GM21529 (cell line): ENCODE results near the gene DHRS9.

Experiments used
- ATAC-seq: cut with Tn5 transposase; IDR thresholded peaks from one replicate; pipeline ENCODE4 v1.9.1; 2021; ENCODE audit not compliant: unreplicated experiment

DHRS9 gene

DNA sequence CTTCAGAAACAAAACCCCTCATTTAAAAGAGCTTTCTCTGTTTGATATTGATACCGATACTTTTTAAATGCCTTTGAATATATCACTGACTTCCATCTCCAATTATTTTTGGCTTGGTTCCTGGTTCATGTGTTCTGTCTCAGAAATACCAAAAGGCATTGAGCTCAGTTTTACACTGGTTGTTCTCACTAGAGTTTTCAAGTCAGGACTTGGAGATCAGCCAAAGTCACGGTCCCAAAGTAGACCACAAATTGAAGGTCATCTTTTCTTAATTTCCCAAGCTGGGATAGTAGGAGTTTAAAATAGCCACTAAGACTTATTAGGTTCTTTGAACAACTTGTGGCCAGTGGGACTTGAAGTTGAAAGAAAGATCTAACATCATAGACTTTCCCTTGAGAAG lies 24.2 kb downstream of the DHRS9 start:
- ATAC-seq: no peak

DNA sequence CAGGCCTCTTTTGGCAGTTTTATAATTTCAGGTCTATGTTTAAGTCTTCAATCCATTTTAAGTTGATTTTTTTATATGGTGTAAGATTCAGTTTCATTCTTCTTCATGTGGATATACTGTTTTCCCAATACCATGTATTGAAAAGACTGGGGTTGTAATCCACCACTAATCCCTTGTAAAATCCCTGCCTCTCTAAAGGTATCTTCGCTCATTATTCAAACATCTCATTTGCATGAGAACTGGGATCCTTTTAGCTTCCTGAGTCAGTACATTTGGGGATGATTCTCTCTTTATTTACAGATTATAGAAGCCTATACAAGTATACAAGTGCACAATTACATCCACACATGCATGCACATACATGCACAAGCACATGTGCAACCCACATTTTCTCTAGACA lies 25.3 kb downstream of the DHRS9 start:
- ATAC-seq: no peak

DNA sequence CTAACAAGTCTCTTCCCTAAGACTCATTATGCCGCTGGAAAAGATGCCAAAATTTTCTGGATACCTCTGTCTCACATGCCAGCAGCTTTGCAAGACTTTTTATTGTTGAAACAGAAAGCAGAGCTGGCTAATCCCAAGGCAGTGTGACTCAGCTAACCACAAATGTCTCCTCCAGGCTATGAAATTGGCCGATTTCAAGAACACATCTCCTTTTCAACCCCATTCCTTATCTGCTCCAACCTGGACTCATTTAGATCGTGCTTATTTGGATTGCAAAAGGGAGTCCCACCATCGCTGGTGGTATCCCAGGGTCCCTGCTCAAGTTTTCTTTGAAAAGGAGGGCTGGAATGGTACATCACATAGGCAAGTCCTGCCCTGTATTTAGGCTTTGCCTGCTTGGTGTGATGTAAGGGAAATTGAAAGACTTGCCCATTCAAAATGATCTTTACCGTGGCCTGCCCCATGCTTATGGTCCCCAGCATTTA lies 26.3 kb downstream of the DHRS9 start:
- no peak for ATAC-seq

DNA sequence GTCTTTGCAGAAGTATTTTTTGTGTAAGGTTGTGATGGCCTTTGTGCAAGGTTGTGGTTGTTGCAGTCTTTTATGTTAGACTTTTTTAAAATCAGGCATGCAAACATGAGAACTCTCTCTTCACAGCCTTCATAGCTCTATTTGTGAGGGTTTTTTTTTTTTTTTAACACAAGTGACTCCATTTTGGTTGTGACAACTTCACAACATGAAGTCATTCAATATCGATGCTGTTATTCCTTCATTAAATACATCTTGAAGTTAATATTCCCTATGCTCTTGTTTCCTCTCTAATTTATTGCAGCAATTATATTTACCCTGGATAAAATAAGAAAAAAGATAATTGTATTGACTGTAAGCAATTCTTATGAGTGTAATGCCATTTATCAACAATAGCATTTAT lies 35.5 kb downstream of the DHRS9 start:
- no peak for ATAC-seq

DNA sequence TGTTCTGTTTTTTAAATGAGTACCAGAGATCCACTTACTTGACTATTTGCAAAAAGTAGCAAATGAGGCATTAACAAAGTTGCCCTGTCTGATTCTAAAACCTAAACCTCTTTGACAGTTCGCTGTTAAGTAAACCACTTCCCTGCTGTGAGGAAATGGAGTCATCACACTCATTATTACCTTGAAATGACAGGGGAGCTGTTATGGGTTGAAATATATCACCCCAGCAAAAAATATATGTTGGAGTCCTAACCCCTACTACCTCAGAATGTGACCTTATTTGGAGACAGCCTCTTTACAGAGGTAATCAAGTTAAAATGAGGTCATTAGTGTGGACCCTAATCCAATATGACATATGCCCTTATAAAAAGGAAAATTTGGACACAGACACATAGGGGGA lies 36.1 kb downstream of the DHRS9 start:
- ATAC-seq: no peak

DNA sequence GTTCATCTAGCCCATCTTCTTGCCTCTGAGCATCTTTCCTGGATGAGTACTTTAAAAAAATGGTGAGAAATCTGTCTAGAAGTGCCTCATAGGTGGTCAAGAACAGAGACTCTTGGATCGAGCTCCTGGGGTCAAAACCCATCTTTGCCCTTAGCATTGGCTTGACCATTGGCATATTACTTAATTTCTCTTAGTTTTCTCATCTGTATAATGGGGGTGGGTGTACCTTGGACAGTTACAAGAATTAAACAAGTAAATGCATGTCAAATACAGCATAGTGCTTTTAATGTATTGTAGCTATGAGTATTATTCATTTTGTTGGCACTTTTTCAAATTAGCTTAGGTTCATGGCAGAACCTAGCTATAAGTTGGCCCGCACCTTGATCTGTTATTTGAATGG lies 36.8 kb downstream of the DHRS9 start:
- no peak for ATAC-seq

DNA sequence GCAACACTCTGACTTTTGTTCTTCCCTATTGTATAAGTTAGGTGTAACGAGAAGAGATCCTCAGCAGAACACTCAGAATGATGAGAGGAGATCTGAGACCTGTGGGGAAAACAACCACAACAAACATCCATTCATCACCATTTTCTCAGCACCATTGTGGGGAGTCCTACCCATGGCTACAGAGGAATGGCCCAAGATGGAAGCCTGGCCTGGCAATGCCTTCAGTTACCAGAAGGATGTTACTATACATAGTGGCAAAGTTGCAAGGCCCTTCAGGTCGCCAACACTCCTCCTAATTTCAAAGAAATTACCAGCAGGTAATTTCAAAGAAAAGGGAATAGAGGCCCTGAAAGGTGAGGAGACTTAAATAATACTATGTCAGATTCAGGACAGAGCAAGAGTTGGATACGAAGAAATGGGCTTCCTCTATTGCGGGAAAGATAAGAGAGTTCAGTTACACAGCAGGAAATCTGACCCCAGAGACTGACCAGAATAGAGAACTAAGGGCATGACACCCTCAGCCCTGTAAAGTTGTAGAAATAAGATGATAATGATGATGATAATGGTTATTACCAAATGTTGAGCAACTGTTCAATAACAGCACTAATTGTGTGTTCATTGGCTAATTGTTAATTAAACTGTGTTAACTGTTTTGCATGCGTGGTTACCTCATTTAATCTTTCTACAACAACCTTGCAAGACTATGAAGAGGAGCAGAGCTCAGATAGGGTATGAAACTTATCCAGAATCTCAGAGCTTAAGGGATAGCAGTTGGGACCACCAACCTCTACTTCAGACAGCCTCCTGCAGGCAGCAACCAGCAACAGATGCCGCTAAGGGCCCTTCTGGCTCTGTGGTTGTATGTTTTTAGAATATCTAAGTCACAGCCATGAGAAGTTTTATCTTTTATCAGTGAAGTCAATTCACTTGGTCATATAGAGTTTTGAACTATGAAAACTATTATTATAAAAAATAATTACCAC lies 37.5 kb downstream of the DHRS9 start:
- ATAC-seq: no peak

DNA sequence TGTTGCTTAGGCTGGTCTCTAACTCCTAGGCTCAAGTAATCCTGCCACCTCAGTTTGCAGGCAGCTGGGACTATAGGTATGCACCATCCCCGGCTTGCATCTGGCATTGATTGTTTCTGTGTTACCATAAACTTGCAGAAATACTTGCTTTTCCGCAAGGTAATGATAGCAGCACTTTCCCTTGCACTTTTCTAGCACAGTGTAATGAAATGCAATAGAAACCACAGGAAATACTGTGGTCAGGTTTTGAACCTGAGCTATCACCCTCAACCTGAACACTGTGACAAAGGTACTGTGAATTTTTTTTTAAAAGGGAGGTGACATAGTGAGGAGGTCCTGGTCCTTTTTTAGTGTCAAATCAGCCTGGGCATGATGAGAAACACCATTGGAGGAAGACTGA lies 38.3 kb downstream of the DHRS9 start:
- peak; percentile 85 for ATAC-seq

DNA sequence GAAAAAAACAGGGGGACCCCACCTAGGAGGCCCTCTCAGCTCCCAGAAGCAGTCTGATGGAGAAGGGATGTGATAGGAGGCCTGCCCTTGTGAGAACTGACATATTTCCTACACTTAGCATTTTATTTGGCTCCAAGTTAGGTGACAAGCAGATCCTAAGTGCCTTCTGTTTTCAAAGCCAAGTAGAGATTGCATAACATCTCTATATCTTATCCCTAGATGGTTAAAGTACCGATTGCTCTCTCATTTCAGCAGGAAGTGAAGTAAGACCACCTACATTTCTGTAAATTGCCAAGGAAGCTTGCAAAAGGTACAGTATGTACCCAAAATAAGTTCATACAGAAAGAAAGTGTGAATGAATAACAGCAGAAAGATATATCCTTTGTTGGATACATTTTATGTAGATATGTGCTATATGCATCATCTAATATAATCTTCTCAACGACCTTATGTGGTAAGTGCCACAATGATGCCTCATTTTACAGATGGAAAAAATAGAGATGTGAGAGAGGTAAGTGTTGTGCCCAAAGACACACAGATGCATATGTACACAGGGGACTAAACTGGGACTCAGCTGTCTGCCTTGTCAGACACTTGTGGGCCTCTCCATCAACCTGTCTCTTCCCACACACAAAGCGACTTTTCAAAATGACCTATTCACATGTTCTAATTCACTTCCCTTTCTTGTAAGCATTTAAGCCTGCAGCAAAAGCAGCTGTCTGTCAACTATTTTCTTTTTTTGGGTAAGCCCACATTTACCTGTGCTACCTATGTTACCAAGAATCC lies 38.9 kb downstream of the DHRS9 start:
- no peak for ATAC-seq

DNA sequence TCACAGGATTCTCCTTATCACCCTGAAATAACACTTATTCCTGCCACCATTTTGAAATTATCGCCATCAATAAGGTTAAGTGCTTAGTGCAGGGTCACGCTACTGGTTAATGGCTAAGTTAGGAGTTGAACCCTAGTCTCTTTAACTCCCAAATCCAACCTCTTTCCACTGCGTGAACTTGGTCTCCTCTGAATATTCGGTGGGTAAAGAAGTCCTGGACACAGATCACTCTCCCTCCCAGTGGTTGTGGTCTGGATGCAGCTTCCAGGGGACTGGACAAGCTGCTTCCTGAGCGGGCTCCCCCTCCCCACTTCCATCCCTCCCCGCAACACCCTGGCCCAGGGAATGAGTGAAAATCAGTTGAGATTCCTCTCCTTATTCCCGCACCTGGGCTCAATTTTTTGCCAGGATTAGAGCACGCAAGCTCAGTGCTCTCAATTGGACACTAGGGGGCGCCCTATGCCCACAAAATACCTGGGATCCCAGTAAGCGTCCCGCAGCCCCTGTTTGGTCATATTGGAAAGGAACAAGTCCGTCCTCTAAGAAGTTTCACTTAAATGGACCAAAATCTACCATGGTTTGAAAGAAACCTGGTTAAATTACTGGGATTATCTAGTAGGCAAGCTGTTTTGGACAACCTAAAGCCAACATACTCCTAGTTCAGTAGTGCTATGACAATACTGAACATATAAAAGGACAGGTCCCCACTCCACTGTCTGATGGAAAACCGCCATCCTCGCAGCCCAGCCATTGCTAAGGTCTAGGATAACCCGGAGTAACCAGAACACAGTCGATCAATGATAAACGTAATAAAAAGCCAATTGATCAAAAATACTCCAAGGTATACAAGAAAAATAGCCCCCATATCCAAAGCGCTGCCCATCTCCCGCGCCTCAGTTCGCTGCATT lies 40.4 kb downstream of the DHRS9 start:
- peak; percentile 66 for ATAC-seq

DNA sequence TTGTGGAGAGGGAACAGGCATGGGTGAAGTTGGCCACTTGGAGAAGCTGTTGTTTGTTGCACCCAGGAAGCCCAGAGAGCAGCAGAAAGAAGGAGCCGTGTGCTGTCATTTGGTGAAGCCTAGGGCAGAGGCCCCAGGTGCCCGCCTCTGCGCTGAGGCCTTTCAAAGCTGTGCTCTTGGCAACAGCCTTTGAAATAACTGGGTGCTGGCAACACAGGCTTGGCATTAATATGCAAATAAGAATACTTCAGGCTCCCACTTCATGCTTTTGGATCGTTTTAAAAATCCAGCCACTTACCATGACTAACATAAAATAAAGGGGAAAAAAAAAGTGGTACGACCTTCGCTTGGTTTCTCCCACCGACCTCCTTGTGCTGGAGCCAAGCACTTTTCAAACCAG lies 41.1 kb downstream of the DHRS9 start:
- no peak for ATAC-seq

DNA sequence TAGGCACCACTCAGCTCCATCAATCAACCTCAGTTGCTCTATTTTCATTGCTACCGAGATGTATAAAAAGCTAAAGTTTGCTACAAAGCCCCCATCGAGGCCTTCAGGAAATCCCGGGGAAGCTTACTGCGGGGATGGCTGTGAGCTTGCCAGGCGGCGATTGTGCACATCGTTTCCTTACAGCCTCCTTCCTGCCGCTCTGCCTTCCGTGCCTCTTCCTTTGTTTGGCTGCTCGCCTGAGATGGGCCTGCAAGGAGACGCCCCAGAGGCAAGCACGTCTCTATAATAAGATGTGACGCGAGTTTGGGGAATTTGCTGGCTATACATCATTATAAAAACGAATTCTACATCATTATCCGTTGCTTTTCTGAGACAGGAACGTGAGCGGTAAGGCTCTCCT lies 41.6 kb downstream of the DHRS9 start:
- no peak for ATAC-seq

DNA sequence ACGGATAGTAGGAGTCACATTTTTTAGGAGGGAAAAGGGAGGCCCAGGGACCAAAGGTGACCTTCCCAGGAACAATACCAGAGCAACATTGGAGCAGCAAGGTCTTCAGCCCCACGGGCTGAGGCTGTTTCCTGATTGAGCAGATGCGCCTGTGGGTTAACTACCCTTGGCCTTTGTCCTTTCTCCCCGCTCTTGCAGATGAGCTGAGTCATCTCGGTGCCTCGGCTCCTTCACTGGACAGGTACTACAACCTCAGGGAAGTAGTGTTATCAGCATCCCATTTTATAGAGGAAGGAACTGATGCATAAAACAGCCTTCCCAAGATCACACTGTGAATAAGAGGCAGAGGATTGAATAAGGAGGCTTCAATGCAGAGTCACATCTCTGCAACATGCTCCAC lies 43.5 kb downstream of the DHRS9 start:
- no peak for ATAC-seq

DNA sequence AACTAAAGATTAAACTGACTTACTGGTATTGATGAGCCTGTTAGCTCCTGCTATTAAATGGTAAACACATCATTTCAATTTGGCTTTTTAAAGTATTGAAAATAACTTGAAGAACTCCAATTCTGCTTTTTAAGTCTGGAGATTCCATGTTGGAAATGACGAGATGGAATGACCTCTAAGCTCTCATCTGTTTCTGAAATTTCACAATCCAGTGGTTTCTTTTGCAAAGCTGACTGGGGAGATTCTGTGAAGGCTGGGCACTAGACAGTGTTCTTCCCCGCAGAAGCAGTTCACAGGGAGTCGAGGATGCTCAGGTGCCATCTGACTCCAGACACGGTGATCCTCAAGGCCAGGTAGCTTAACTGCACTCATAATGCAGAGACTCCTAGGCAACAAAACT lies 44.7 kb downstream of the DHRS9 start:
- no peak for ATAC-seq

DNA sequence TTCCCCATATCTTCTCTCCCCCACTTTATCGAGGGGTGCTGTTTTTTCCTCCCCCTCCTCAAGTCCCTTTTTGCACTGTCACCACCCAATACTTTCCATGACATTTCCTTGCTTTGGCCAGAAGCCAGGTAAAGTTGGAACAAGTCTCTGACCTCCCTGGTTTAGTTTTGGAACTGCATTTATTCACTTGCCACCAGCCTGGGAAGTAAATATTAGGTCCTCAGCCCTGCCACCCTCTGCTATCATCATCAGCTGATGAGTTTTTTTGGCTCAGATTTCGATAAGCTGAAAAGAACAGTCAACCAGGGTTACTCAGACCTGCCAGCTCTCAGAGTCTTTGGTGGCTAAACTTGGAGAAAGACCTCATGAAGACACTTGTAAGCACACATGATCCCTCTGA lies 47.0 kb downstream of the DHRS9 start:
- no peak for ATAC-seq

DNA sequence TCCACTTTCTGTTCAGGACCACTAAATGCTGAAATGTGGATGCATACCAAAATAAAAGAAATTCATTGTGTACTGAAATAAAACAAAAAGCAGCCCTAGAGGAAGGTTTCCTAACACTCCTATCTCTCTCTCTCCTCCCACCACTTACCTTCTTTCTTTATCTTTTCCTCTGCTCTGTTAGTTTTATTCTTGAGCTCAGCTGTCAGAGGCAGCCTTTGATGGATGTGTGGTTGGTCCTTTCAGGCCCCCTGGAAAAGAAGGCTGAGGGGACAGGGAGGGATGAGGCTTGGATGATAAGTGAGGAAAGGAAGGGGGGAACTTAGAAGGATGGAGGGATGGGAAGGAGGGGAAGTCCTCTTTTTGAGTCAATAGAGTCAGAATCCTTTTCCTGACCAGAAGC lies 47.6 kb downstream of the DHRS9 start:
- ATAC-seq: no peak

DNA sequence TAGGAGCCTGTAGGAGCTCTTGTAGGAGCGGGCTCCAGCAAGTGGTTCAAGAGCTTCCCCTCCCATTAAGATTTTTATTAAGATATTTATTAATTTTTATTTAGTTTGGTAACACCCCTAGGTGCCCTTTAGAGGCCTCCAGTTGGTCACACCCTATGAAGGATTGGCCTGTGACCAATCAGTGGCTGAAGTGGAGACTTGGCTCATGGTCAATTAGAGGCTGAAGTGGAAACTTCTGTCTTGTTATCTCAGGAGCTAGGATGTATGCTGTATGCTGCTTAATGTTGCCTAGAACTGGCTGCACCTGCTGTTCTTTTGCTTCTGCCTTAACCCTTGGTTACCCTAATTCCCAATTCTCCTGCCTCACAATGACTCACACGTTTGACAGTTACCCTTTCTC lies 48.7 kb downstream of the DHRS9 start:
- no peak for ATAC-seq

DNA sequence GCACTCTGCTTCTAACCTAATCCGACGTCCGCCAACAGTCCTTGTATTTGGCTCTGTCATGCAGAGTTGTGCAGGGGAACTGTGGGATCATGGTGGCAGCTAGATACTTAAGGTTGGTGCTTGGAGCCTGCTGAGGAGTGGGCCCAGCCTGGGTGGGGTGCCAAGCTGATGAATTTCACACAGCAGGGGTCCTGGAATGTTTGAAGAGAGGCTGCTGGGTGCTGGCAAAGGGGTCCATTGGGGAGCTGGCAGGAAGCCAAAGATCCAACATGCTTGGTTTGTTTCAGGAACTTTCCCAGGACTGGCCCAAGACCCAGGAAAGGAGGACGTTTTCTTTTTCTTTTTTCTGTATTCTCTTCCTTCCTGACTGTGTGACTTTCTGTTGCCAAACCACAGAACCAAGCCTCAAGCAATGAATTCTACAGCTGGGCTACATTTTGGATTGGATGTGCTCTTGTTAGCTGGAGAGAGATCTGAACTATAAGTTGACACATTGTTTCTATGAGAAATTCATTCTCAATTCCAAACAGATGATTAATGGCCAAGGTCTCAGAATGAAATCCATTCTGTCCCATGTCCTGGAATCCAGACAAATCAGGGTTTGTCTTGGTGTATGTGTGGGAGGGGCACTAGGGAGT lies 49.9 kb downstream of the DHRS9 start:
- no peak for ATAC-seq

DNA sequence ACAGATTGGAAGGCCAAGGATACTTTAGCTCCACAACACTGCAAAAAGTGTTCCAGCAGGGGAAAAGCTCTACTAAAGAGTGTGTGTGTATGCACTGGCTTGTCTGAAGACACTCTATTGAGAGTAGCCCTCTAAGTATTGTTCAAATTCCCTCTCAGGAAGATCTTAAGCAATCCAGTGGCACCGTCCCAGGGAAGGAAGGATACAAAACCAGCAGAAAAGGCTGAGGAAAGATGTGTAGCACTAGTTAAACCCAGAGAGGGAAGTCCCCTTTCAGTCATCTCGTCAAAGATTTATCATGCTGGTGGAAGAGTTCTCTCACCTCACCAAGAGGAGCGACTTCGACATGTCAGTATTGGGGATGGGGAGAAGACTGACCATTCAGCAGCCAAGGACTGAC lies 50.5 kb downstream of the DHRS9 start:
- no peak for ATAC-seq

DNA sequence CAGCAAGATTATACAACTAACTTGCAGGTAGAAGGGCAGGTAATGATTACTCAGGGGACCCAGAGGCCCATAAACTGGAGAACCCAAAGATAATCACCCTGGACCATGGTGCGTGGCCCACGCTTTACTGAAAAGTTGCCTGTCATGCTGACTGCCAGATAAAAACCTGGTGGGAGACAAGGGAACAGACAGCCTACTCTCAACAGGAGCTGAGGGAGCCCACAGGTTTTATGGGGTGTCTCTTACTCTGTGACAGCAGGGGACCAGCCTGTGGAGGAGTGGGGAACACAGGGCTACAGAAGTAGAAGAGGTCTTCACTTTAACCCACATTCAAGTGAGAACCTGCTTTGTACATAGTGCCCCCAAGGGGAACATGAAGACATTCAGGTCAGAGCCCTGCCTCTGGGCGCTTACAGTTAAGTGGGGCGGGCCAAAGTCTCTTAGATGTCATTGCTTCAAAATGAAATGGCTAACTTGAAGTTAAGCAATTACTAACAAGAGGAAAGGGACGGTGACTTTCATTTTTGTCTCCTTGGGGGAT lies 60.4 kb downstream of the DHRS9 start:
- no peak for ATAC-seq
